PC-9 (cell line): ENCODE measurements around the gene C1orf74. TPM values are rescaled to one million over a fixed set of nuclear protein-coding genes. Genes with fewer than 3 reads are reported as not detected.

Experiments
- BruUV-seq: library from RNA; stranded (reverse); fragments of 400-500 nt; replicated peaks from 2 replicates; lab custom pipeline; 2021; lab: Mats Ljungman, UMichigan
- CTCF ChIA-PET: fragments of 300-600 bp; sonication (Branson Sonifier 250); formaldehyde crosslinking; loops from one replicate; lab custom pipeline; 2022; ENCODE audit warnings: antibody characterized with exemption; lab: Charles Lee
- POLR2A ChIA-PET: fragments of 300-600 bp; sonication (Branson Sonifier 250); formaldehyde crosslinking; loops from one replicate; lab custom pipeline; 2022; ENCODE audit warnings: antibody characterized with exemption; ENCODE audit not compliant: unreplicated experiment; lab: Charles Lee
- DNase-seq, 2 experiments: peaks; one replicate each; pipeline versions ENCODE4 v3.0.0 to v3.0.0-alpha.2; 2015 to 2022; ENCODE audit warnings: mixed read lengths in 1 of 2
- H2AFZ ChIP-seq: fragments of 200-600 bp; sonication (generic); 2 replicates; pipeline ENCODE4 v1.8.1; 2017; ENCODE audit warnings: antibody characterized with exemption
- H3F3A ChIP-seq: fragments of 200-600 bp; sonication (generic); 2 replicates; pipeline ENCODE4 v1.8.1; 2017; ENCODE audit warnings: antibody characterized with exemption, mild to moderate bottlenecking, low read depth; ENCODE audit not compliant: insufficient read depth
- H3K27ac ChIP-seq: fragments of 200-600 bp; sonication (generic); 2 replicates; pipeline ENCODE4 v1.6.1; 2016; ENCODE audit warnings: mixed run types
- H3K27me3 ChIP-seq: fragments of 200-600 bp; sonication (generic); 2 replicates; pipeline ENCODE4 v1.6.1; 2016; ENCODE audit warnings: low read depth, mixed run types; ENCODE audit not compliant: insufficient read depth
- H3K36me3 ChIP-seq: fragments of 200-600 bp; sonication (generic); 2 replicates; pipeline ENCODE4 v1.6.1; 2016; ENCODE audit warnings: low read depth, mixed run types
- H3K4me1 ChIP-seq: fragments of 200-600 bp; sonication (generic); replicated peaks from 2 replicates; pipeline ENCODE4 v1.6.1; 2016; ENCODE audit warnings: mixed run types; ENCODE audit not compliant: insufficient read depth
- H3K4me2 ChIP-seq: fragments of 200-600 bp; sonication (generic); 2 replicates; pipeline ENCODE4 v1.6.1; 2017; ENCODE audit warnings: mixed run types
- H3K4me3 ChIP-seq: fragments of 200-600 bp; sonication (generic); 2 replicates; pipeline ENCODE4 v1.6.1; 2016; ENCODE audit warnings: mixed run types
- H3K79me2 ChIP-seq: fragments of 200-600 bp; sonication (generic); 2 replicates; pipeline ENCODE4 v1.6.1; 2017; ENCODE audit warnings: low read depth, mixed run types
- H3K9me2 ChIP-seq: fragments of 200-600 bp; sonication (generic); 2 replicates; pipeline ENCODE4 v1.8.1; 2017; ENCODE audit warnings: mild to moderate bottlenecking; ENCODE audit not compliant: insufficient read depth
- H3K9me3 ChIP-seq: fragments of 200-600 bp; sonication (generic); 2 replicates; pipeline ENCODE4 v1.8.1; 2016; ENCODE audit warnings: low read depth; ENCODE audit not compliant: insufficient read depth
- H4K20me1 ChIP-seq: fragments of 200-600 bp; sonication (generic); 2 replicates; pipeline ENCODE4 v1.8.1; 2017; ENCODE audit not compliant: insufficient read depth
- EZH2 ChIP-seq: fragments of 200-600 bp; sonication (generic); IDR thresholded peaks from 2 replicates; pipeline ENCODE4 v1.8.0; 2017; ENCODE audit warnings: antibody characterized with exemption, low read depth
- intact Hi-C: fragments of 100-400 bp; cut with micrococcal nuclease; formaldehyde crosslinking; loops from one replicate; pipeline ENCODE4 v1.10.0; 2022; ENCODE audit not compliant: unreplicated experiment
- total RNA-seq: library from RNA; stranded (reverse); gene quantifications from 2 replicates; pipeline ENCODE4 v1.2.3, GENCODE V29; 2021
- TF ChIP-seq, protein P1 (sequence below): fragments of 200-600 bp; sonication (generic); conservative IDR thresholded peaks from 2 replicates; pipeline ENCODE4 v1.6.1; 2017; ENCODE audit warnings: mixed run types, antibody characterized with exemption, mild to moderate bottlenecking, moderate library complexity

C1orf74 gene
- total RNA-seq, 1 experiment from 2014 or later: 5.0 TPM

DNA sequence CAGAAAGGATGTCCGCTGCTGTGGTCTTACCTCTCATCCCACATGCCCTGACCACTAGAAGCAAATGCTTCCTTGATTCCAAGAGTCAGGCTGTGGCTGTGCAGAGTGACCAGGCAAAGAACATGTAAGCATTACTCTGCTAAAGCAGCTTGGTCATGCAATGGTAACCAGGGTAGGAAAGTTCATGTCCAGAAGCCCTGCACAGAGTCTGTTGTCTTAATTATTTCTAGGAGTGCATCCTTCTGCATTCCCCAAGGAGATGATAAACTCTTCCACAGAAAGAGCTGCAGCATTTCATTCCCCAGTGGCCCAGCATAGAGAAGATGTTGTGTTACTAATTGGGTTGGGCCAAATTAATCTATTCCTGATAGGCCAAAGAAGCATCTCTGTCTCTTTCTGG lies 33.3 kb upstream of the C1orf74 start:
- intact Hi-C loops: no loop called here
- DNase-seq: no peak
- Histone ChIP-seq H3K4me1 (no peaks in the 10 kb centered on the region), H4K20me1 (no peaks in the 10 kb centered on the region), H3K4me3 (no peak overlapping the region), H3F3A (no peaks in the 10 kb centered on the region), H3K9me2 (no peaks in the 10 kb centered on the region), H3K36me3 (no peaks in the 10 kb centered on the region), H3K79me2 (no peaks in the 10 kb centered on the region), H3K4me2 (no peak overlapping the region), H3K27me3 (no peaks in the 10 kb centered on the region), H3K9me3 (no peaks in the 10 kb centered on the region), H3K27ac (no peak overlapping the region), H2AFZ (no peak overlapping the region)
- POLR2A ChIA-PET: no interaction called here
- CTCF ChIA-PET: no interaction called here
- no TSS peak for BruUV-seq
- TF ChIP-seq, protein P1, sequence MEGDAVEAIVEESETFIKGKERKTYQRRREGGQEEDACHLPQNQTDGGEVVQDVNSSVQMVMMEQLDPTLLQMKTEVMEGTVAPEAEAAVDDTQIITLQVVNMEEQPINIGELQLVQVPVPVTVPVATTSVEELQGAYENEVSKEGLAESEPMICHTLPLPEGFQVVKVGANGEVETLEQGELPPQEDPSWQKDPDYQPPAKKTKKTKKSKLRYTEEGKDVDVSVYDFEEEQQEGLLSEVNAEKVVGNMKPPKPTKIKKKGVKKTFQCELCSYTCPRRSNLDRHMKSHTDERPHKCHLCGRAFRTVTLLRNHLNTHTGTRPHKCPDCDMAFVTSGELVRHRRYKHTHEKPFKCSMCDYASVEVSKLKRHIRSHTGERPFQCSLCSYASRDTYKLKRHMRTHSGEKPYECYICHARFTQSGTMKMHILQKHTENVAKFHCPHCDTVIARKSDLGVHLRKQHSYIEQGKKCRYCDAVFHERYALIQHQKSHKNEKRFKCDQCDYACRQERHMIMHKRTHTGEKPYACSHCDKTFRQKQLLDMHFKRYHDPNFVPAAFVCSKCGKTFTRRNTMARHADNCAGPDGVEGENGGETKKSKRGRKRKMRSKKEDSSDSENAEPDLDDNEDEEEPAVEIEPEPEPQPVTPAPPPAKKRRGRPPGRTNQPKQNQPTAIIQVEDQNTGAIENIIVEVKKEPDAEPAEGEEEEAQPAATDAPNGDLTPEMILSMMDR: no peak
- TF ChIP-seq EZH2: no peak

GRCh38 chr1:209816923-209817322 lies 32.6 kb upstream of the C1orf74 start:
- H3K27me3 ChIP-seq: no peaks in the 10 kb centered on the region
- no TSS peak for BruUV-seq
- H3K4me3 ChIP-seq: no peak overlapping the region
- H3F3A ChIP-seq: no peaks in the 10 kb centered on the region
- no peak for TF ChIP-seq EZH2
- TF ChIP-seq, protein P1: no peak
- H3K79me2 ChIP-seq: no peaks in the 10 kb centered on the region
- no peak overlapping the region for H3K4me2 ChIP-seq
- H3K9me2 ChIP-seq: no peaks in the 10 kb centered on the region
- H3K9me3 ChIP-seq: no peaks in the 10 kb centered on the region
- H4K20me1 ChIP-seq: no peaks in the 10 kb centered on the region
- ChIA-PET POLR2A (no interaction called here), CTCF (no interaction called here)
- H3K27ac ChIP-seq: no peak overlapping the region
- H3K4me1 ChIP-seq: no peaks in the 10 kb centered on the region
- intact Hi-C loops: no loop called here
- no peak overlapping the region for H2AFZ ChIP-seq
- no peaks in the 10 kb centered on the region for H3K36me3 ChIP-seq
- no peak for DNase-seq

DNA sequence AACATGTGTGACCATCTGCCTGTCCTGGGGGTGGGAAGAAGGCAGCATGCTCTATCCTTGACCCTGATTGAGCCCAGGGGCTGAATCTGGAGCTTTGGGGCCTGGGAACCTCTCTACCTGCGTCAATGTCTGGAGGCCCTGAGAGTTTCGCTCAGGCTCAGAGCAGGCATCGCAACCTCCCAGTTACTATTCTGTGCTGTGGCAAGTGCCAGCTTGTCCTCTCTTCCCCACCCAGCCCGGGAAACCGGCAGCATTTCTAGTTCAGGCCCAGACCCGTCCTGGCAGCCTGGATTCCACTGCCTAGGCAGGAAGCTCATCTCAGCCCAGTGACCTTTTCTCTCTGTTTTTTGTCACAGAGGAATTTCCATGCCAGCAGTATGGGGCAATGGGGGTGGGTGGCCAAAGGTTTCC lies 31.6 kb upstream of the C1orf74 start:
- Histone ChIP-seq H3K27me3 (no peaks in the 10 kb centered on the region), H3K27ac (no peak overlapping the region), H3F3A (no peaks in the 10 kb centered on the region), H3K9me3 (no peaks in the 10 kb centered on the region), H3K4me1 (no peaks in the 10 kb centered on the region), H2AFZ (no peak overlapping the region), H3K79me2 (no peaks in the 10 kb centered on the region), H3K4me2 (no peak overlapping the region), H3K36me3 (no peaks in the 10 kb centered on the region), H3K9me2 (no peaks in the 10 kb centered on the region), H3K4me3 (no peak overlapping the region), H4K20me1 (no peaks in the 10 kb centered on the region)
- no TSS peak for BruUV-seq
- ChIA-PET CTCF (interaction anchor here (0.7 to 1.2 kb wide), 2 partner anchors 8 to 526 kb away, joined by 4 to 7 read pairs; no protein-coding TSS in a partner anchor), POLR2A (interaction anchor here (0.6 kb wide), 2 partner anchors 24 to 84 kb away, joined by 3 to 4 read pairs; no protein-coding TSS in a partner anchor)
- TF ChIP-seq, protein P1: no peak
- no peak for TF ChIP-seq EZH2
- intact Hi-C loops: no loop called here
- DNase-seq: peak in 1 of 2 experiments; percentile 24
